Epithelial cell of proximal tubule (primary cell): ENCODE data around the gene ITIH4. TPM values are rescaled to one million over a fixed set of nuclear protein-coding genes. Genes with fewer than 3 reads are reported as not detected.
"Not testable (repeated sequence)": the region's sequence is repeated elsewhere in the genome, so short reads cannot be mapped to it uniquely, and the experiment has no call there.

ENCODE experiments used
- DNase-seq: peaks from one replicate; pipeline ENCODE4 v3.0.0-alpha.2; 2011; ENCODE audit warnings: low read depth
- H3K4me3 ChIP-seq: 2 replicates; pipeline ENCODE4 v1.5.1; 2011; ENCODE audit warnings: low read depth, mild to moderate bottlenecking, low read length
- CTCF ChIP-seq: conservative IDR thresholded peaks from 2 replicates; pipeline ENCODE4 v1.5.1; 2012; ENCODE audit warnings: low read depth, mild to moderate bottlenecking, low read length
- total RNA-seq: library from RNA; depleted of rRNA; stranded (reverse); fragments of >200 nt; gene quantifications from 2 replicates; pipeline ENCODE4 v1.2.3, GENCODE V29; 2015

Gene ITIH4
- total RNA-seq, 1 donor from 2014 or later: not detected

GRCh38 chr3:52777127-52777958 is 53.1 kb downstream of the ITIH4 start, which contains the start of gene ITIH1:
Gene ITIH1, plus strand, starts transcription at chr3:52777599. Its CDS starts 17 bp downstream, at chr3:52777616.
- no peak for TF ChIP-seq CTCF
- no peak within 1 kb of the TSS for H3K4me3 ChIP-seq
- DNase-seq: no peak

- H3K4me3 ChIP-seq, DNase-seq: not testable (repeated sequence)
These were observed 54.0 kb downstream of the ITIH4 start for GRCh38 chr3:52776486-52776885.

GRCh38 chr3:52775877-52776276 is 54.6 kb downstream of the ITIH4 start:
- H3K4me3 ChIP-seq: no peak overlapping the region
- no peak for DNase-seq
- TF ChIP-seq CTCF: no peak

- no peak overlapping the region for H3K4me3 ChIP-seq
- no peak for DNase-seq
- TF ChIP-seq CTCF: no peak
These were observed 55.3 kb downstream of the ITIH4 start for GRCh38 chr3:52774901-52775864.

- no peak for TF ChIP-seq CTCF
- no peak for DNase-seq
- H3K4me3 ChIP-seq: no peak overlapping the region
These were observed 56.3 kb downstream of the ITIH4 start for GRCh38 chr3:52774066-52774713.

- DNase-seq: no peak
- H3K4me3 ChIP-seq: no peak overlapping the region
- TF ChIP-seq CTCF: no peak
These were observed 57.0 kb downstream of the ITIH4 start for GRCh38 chr3:52773361-52774065.
